Stimulated activated CD8-positive, alpha-beta memory T cell treated with anti-CD3 and anti-CD28 coated beads, Interleukin-2, amount 100 ng/mL, for 1 hour (primary cell): ENCODE data around the gene DPYSL3.

ENCODE experiments used
- DNase-seq, 2 donors: peaks; one replicate each; pipeline ENCODE4 v3.0.0-alpha.2; 2020; ENCODE audit warnings: low read depth in 2 of 2

The DPYSL3 gene

DNA sequence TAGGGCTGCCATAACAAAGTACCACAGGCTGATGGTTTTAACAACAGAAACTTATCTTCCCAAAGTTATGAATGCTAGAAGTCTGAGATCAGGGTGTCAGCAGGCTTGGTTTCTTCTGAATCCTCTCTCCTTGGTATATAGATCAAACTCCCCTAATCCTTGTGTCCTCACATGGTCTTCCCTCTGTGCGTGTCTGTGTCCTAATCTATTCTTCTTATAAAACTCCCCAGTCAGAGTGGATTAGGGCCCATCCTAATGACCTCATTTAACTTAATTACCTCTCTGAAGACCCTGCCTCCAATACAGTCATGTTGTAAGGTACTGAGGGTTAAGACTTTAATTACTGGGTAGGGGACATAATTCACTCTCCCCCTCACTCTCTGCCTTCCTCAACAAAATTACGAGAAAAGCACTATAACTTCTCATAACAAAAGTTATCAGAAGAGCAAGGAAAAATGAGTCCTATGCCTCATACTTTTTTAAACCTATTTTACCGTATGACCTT, 68.6 kb downstream of the DPYSL3 start:
- DNase-seq, result no peak

DNA sequence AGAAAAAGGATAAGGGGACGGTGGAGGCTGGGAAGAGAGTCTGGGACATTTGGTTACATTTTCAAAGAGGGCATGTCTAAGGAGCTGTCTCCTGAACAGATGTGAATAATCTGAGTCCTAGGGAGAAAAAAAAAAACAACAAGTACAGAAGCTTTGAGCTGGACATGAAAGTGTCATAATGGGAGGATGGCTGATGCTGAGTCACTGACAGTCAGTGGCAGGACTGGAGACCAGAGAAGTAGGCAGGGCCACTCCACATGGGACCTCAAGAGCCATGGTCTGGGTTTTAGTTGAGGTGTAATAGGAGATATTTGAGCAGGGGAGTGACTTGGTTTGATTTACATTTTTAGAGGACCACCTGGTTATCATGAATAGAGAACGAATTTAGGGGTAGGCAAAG, 70.6 kb downstream of the DPYSL3 start:
- no peak for DNase-seq

DNA sequence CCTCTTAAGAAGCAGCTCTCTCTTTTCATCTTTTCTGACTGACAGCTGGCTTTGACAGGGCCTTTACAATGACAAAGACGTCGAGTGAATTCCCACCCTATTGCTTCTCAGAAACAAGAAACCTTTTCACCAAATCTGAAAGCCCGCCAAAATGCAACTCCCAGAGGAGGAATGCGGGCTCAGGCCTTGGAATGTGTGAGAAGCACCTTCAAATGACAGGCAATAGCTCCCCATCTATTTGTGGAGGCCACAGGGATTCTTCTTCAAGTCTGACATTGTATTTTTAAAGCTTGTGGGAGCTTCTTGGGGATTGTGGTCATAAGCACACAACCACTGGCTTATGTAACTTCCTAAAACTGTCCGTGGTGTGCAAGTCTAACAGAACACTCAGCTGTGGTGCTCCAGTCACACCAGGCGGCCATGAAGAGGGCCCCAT, 72.7 kb downstream of the DPYSL3 start:
- DNase-seq, result no peak

DNA sequence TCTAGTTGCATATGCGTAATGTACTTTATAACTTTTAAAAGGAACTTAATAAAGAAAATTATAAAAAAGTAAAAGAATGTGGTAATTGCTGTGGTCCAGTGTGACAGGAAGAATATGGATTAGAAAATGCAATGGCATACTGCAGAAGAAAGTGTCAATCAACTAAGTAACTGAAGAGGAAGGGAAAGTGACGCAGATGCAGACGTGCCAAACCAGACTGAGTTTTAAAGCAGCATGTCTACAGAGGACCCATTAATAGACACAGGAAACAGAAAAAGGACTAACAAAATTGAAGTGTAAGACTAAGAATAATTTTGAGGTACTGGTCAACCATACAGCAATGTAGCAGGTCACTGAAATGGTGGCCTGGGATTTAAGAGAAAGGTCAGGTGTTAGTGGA, 73.3 kb downstream of the DPYSL3 start:
- no peak for DNase-seq

DNA sequence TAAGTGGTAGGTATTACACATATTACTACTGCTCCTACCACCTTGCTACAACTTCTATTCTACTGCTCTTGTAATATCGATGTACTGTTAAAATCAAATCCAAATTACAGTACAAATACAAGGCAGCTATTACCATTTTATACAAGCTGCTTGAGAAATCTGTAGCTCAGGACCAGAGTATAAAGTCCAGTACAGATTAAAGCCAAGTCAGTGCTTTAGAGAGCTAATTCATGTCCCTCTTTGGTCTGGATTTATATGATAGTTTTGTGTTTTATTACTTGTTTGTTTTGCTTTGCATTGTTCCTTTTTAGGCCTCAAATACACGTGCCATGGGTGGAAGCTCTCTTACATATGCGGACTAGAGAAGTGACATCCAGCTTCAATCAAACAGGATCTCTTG, 75.8 kb downstream of the DPYSL3 start:
- no peak for DNase-seq

DNA sequence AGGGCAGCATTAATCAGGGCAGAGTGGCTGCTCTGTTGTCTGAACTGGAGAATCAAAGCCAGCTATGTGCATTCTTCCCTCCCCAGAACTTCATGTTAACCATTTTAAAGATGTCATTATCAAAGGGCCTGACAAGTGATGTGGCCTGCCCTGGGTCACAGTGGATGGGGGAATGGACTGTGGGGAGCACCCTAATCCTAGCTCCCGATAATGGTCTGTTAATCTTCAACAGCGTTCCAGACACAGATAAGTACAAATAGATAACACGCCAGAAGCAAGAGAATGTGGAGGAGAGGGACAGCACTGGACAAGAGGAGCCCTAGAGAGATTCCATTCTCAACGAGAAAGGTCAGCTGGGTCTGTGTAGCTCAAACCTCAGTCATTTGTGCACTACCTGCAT, 77.5 kb downstream of the DPYSL3 start:
- no peak for DNase-seq

DNA sequence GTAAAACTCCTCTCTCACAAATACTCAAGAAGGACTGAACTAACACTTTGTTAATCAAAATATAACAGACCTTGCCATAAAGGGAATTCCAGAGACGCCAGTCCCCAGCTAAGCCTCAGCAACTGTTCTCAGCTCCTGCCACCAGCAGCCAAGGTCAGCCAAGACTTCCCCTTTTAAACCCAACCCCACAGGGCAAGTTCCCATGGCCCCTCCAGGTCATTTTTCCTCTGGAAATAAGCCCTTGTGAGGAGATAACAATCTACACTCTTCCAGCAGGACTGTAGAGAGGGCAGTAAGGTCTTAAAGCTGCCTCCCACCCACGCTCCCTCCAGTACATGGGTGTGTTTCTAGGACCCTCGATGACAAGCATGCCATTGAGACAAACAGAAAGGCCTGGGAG, 78.3 kb downstream of the DPYSL3 start:
- DNase-seq, result no peak

DNA sequence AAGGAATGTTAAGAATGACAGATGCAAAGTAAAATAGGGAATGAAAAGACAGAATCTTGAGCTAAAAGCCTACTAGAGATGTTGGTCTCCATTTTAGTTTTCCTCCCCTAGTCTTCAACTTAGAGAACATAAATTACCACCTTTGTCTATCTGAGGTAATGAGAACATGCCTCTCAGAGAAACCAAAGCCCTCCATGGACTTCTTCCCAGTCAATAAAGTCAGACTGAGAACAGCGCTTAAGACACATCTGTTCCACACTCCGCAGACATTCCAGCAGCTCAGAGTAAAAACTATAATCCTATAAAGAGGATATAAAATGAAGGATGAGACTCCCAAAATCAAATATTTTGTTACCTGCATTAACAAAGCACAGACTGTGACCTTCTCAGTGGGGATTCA, 79.2 kb downstream of the DPYSL3 start:
- no peak for DNase-seq

DNA sequence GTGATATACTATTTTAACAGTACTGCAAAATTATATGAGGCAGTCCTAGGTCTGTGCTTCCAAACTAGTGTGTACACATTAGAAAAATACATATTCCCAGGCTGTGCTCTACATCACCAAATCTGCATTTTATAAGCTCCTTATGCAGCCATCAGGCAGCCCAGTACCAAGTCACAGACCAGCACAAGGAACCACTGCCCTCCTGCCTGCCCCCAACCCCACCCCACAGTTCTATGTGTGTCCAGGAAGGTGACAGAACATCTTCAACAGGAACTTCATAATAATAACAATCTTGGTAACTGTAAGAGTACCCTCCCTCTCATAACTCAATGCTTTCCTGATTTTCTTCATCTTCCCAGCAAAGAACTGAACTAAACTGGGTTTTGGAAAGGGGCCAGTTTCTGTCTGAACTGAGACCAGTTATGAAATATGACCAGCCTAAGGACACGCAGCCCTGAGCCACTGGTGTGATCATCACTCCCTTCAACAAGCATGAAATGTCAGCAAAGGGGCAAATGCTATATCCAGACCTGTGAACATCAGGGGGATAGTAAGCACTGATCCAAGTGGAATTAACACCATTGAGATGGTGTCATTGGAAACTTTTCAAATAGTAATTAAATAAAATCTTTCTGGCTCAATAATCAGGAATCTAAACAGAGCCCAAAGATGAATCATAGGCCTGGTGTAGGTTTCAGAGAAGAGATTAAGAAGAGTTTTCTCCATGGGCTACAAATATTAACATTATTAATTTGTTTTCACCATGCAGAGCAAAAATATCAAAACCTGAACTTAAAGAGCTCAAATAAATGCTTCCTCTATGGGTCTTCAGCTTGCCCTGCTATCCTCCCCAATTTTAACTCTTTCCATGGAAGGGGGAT, 82.1 kb downstream of the DPYSL3 start:
- no peak for DNase-seq

DNA sequence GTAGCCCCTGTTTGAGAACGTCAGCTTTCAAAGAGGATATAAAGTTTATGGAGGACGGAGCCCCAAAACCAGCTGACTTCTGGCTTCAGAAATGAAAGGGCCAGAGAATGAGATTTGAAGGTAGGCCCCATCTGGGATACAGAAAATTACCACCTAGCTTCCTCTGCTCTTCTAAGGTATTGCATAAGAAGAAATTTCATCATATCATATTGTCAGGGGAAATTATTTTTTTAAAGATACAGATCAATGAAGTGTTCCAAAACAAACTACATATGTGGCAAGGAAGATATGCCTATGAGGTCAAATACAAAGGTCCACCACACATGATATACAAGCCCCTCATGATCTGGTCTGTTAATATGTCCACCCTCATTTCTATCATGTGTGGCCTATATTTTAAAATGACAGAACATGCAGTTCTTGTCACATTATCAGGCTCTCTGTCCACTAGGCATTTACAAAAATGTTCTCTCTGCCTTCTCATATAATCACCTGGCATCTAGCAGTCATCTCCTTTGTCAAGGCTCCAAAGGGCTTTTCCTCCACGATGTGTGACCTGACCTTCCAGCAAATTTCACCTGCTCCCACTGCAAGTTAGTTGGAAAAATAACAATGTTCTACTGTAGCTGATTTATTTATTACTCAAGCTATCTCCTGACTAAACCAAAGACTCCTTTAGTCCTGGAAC, 83.1 kb downstream of the DPYSL3 start:
- no peak for DNase-seq

DNA sequence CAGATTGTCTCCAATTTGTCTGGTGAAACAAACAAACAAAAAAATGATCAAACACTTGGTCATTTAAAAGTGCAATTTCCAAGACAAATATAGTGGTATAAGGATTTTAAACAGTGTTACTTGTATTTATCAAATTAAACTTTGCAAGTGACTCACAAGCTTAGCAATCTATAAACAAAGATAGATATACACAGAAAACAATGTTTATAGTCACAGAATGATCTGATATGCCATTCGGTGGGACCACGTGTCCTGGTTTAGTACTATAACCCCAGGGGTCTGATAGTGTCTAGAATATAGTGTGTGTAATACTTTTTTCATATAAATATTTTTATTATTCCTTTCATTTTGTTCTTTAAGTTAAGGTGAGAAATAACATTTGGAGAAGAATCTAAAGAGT, 91.3 kb downstream of the DPYSL3 start:
- no peak for DNase-seq

DNA sequence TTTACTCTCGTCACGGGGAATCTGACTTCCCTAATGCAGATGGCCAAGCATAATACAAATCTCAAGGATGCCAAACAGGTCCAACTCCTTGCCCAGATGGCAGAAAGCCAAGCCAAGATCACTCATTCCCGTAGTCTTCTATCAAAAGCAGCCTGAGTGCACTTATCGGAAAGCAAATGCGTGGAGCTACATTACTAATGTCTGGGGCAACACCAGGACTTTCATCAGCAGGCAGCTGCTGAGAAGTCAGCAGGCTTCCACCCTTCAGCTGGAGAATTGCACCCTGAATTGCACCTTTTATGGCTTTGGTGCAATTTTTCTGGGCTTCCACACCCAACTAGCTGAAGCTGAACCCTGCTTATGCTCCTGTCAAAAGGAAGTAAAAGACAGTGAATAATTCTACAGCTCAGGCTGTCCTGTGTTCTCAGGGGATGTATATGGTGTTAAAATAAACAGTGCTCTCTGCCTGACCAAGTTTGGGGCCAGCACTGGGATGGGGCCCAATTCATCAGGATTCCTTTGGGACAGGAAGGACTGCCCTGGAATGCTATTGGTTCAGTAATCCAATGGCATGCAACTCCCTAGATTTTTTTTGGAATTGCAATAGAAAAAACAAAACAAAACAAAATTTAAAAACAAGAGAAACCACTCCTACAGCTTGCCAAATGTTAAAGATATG, 92.6 kb downstream of the DPYSL3 start:
- no peak for DNase-seq

DNA sequence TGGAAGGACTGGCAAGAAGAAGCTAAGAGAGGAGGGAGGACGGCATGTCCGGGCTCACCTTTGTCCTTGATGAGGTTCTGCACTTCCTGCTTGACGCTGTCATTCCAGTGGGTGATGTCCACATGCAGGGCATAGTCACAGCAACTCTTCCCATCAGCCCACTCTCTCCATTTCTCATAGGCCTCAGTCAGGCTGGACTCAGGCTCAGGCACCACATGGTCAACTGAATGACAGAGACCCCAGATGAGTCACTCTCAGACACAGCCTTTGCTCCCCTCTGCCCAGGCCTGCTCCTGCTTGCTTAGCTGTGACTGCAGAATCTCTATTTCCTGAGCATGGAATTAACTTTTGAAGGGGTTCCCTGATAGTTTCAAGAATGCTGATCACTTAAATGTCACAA, 94.2 kb downstream of the DPYSL3 start:
- no peak for DNase-seq

DNA sequence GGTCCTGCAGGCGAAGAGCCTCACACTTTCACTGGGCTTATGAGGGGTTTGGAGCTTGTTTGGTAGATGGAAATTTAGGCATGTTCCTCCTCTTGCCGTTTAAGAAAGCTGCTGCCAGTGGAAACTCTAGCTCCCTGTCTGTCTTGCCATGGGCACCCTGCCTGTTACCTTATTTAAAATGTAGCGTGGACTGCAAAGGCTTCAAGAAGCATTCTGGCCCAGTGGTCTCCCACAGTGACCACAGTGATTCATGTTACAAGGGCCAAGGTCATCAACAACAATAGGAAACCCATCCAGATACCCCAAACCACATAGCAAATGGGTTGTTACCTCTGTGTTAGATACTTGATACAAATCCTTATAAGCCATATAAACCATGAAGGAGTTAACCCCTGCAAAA, 96.6 kb downstream of the DPYSL3 start:
- no peak for DNase-seq

DNA sequence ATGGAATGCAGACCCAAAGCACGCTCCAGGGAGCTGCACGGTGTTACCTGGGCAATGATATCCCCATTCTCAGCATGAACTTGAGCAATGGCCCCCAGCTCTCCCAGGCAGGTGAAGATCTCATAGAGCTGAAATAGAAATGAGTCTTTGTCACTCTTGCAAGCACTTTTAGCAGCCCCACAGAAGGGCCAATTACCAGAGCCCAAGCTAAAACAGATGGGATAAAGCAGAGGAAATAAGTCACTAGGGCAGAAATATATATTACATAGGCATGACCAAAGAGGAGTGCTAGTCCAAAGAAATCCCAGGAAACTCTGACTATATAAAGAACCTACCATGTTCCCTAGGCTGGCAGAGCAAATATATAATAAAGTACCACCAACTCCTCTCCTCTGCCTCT, 97.3 kb downstream of the DPYSL3 start:
- DNase-seq, result no peak

DNA sequence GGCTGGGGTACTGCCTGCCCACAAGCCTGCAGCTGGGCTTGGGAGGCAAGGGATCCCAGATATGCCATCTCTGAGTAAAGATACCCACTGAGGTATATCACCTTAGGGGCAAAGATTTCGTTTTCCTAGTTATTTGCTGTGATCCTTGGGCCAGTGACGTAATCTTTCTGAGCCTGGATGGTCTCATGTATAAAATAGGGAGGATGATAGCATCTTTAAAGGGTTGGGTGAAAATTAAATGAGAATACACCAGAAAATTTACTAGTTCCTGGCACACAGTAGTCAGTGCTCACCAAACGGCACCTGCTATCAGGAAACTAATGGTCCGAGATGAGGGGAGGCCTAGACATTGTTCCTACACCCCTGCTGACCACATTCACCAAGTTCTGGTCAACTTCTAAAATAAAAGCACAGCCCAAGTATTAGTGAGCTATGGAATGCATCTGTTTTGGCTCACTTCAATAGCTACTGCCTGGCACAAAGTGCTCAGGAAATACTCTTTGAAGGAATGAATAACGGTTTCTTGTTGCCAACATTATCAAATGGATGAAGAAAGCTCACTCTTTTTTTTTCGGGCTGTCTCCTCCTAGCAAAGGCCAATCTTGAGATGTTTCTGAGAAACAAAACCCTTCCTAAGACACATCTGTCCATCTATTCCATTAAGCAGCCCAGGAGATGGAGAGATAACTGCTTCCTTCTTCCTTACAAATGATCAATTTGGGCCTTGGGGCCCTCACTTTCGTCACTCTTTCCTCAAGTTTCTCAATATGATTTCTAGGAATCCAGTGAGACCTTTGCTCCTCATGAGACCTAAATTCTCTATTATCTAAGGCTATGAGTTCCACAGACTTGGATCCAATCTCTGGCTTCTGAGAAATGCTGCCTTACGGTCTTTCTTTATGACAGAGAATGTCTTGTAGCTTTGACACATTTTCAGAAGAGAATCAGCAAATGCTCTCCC, 98.2 kb downstream of the DPYSL3 start:
- no peak for DNase-seq

DNA sequence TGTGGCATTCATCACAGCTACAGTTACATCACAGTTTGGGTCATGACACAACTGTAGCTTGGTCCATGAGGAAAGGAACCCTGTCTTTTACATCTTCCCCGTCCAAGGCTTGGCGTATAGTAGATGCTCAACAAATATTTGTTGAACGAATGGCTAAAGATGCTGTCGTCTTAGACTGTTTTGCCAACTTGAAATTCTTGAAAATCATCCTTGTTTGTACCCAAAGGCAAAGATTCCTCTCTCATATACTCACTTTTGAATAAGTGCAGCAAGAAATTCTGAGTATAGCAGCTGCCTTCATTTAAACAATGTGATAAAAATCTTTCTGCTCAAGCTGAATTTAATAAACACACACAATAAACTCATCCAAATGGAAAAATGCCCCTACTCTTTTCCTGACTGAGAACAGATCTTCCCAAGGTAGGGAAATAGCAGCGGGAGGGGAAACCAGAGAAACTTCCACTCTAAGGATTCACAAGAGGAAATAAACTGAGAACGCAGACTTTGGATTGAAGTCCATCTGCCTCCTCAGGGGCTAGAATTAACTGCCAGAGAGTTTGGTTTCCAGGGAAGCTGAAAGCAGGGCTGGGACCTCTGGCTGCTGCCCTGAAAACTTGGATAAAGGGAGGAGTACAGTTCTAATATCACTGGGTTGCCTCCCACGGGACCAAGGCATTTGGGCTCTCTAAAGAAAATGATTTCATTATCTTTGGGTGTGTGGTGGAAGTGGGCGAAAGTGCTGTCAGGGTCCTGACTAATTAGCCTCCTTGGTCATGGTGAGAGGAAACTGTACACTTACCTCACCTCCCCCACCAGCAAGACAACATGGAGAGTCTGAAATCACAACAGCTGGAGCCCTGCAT, 99.1 kb downstream of the DPYSL3 start:
- no peak for DNase-seq

DNA sequence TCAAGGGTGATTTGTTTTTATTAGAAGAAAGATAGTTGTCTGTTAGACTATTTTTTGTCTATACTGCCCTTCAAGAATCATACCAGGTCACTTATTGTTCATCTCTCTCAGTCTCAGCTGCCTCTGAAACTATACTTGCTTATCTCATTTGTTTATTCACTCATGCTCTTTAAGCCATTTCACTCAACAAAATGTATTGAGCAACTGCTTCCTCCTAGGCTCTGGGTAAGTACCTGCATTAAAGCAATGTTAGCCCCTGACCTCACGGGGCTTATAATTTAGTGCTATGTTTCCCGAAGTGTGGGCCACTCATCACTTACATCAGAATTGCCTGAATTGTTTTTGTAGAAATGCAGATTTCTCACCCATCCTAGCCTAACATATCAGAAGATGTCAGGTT, 100.9 kb downstream of the DPYSL3 start:
- DNase-seq, result no peak

DNA sequence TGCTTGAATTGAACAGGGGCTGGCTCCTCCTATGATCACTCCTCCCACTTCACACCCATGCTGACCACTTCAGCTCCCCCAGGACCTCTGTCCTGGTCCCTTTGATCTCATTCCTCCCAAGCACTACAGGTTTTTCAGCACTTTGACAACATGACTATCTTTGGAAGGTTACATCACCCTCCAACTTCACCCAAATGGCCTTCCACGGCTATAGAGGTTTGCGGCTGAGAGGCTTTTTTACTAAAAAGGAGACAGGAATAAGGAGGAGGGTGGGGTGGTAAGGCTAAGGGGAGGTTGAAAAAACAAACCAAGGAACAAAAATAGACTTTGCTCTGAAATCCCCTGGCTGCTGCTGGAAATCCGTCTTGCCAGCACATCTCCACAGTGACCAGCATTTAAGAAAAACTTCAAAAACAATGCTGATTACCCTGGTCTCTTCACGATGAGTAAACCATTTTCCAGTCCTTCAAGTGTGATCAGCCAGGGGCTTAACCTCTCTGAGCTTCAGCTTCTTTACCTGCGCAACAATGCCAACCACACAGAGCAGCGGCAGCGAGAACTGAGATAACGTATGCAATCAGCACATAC, 102.7 kb downstream of the DPYSL3 start:
- DNase-seq, result no peak

DNA sequence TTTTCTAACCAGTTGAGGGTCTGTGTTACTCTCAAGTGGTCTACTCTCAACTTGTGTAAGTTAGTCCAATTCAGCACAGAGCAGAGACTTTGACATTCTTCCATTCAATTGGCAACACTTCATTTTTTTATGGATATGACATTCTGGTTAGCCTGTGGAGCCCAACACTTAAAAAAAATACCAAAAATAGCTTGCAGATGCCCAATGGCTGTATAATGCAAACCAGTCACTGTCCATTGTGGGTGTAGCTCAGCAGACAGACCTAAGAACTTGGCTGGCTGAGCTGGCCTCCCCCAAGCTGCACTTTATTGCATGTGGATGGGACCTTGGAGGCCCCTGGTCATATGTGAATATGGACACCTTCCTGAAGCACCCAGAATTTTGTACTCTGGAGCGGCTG, 103.2 kb downstream of the DPYSL3 start:
- no peak for DNase-seq
